OCI-LY3 (cell line): ENCODE results near the gene IGSF11.

ENCODE experiments used
- EZH2phosphoT487 ChIP-seq: fragments of 200-600 bp; shearing (Covaris generic); IDR thresholded peaks from 2 replicates; pipeline ENCODE4 v1.6.1; 2018; ENCODE audit warnings: antibody characterized with exemption, mixed run types, low read depth
- TF ChIP-seq, protein P1 (sequence below): fragments of 200-600, 300-600 bp; sonication (generic); IDR thresholded peaks from 2 replicates; pipeline ENCODE4 v1.5.1; 2014; ENCODE audit warnings: antibody characterized with exemption, low read length, low read depth

- TF ChIP-seq, protein P1, sequence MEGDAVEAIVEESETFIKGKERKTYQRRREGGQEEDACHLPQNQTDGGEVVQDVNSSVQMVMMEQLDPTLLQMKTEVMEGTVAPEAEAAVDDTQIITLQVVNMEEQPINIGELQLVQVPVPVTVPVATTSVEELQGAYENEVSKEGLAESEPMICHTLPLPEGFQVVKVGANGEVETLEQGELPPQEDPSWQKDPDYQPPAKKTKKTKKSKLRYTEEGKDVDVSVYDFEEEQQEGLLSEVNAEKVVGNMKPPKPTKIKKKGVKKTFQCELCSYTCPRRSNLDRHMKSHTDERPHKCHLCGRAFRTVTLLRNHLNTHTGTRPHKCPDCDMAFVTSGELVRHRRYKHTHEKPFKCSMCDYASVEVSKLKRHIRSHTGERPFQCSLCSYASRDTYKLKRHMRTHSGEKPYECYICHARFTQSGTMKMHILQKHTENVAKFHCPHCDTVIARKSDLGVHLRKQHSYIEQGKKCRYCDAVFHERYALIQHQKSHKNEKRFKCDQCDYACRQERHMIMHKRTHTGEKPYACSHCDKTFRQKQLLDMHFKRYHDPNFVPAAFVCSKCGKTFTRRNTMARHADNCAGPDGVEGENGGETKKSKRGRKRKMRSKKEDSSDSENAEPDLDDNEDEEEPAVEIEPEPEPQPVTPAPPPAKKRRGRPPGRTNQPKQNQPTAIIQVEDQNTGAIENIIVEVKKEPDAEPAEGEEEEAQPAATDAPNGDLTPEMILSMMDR = no peak
- TF ChIP-seq EZH2phosphoT487 = no peak
Measured at GRCh38 chr3:118970819-118971218, 63.8 kb downstream of the IGSF11 start.
